NCI-H1092 (cell line): ENCODE results near the gene GALNT7.
"Not testable (repeated sequence)": the region's sequence is repeated elsewhere in the genome, so short reads cannot be mapped to it uniquely, and the experiment has no call there.

ENCODE experiments used
- DNase-seq: peaks from one replicate; lab custom pipeline; 2025; lab: John Stamatoyannopoulos, UW

Gene GALNT7

DNA sequence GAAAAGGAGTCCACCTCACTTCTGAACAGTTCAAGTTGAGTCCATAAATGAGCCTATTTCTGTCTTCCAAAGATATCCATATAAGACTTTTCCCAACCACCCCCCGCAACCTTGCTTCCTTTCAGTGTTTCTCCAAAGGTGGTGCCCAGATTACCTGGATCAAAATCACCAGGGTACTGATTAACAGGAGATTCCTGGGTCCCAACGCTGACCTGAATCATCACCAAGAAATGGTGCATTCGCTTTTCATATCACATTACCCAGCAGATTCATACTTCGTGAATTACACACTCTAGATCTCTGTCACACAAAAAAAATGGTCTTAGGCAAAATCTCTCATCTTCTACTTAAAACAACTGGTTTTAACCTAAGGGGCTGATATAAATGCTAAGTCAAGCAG is 2.1 kb upstream of the GALNT7 start:
- DNase-seq: no peak

DNA sequence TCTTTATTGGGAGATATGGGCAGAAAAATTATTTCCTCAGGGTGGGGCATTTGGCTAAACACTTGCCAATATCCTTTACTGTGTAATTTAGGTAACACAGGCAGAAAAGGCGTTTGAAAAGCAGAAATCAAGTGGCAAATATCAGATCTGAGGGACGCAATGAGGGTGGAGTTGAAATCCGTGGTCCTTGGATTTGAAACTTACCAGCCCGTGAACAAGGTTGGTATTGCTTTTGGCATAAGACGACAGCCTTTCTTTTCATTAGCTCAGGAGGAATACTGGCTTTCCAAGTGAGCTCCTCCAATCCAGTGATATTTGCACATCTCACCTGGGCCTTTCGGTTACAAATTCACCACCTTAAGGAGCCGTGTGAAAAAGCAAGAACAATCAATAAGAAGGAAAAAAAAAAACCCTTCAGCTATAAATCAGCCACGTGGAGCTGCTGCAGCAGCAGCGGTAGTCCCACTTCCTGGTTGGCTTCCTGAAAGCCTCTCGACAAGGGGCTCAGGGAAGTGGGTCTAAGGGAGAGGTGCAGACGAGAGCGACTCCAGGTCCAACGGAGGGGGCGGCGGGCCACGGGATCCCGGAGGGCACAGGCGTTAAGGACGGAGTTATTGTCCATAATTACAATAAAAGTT is 734 bp upstream of the GALNT7 start:
- DNase-seq: peak; percentile 49

DNA sequence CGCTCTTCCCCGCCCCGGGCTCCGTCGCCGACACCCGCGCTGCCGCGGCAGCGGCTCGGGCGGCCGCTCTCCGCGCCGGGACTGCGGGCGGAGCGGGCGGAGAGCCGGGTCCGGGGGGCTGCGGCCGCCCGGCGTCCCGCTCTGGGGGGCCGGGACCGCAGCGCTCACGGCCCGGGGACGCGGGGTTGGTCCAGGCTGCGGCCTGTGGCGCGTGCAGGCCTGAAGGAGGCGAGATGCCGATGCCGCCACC is 492 bp downstream of the GALNT7 start:
- no peak for DNase-seq

DNA sequence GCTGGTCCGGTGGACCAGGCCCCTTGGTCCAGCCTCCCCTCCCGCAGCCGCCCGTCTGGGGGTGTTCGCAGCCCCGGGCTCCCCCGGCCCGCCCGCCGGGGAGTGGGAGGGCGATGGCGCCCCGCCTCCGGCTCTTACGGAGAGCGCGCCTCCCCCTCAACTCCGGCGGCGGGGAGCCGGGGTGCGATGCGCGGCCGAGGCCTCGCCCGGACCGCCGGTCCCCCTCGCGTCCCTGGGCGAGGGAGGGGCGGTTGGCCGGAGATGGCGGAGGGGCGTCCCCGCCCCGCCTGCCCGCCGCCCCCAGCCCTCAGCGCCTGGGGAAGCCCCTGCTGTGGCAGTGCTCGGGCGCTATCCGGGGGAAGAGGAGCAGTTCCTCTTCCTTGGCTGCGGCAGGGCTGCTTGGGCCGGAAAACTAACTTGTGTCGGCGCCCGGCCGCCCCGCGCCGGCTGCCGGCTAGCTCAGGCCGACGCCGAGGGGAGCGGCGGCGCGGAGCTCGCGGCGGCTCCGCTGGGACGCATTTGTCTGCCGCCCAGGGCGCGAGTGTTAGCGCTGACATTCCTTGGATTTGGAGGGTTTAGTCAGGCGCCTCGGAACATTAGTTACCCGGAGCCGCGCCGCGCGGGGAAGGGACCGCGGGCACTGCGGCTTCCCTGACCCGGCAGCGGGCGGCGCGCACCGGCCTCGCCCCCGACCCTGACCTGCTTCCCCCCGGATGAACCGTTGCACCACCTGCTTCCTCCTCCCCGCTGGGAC is 994 bp downstream of the GALNT7 start:
- peak; percentile 17 for DNase-seq

DNA sequence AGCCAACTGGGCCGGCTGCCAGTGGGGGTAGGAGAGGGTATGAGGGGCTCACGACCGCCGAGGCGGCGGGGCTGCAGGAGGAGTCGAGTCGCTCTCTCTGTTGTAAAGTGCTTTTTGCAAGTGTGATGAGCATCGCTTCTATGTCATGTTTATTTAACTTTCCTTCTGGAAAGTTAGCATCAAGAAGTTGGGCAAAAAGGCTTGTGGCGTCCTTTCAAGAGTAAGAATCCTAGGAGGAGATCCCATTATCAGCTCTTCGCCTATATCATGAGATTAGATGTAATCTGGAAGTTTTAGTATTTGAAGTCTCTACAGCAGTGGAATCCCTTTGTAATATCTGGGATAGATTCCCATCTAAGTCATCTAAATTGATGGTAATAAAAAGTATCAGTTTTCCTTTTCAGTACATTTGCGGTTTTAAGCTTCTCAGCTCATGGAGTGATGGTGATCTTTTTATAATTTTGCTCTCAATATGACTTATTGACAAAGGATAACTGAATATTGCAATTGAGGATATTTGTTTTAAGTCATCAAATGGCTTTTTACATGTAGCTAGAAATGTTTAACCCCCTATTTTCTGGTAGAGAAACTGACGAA is 1.7 kb downstream of the GALNT7 start:
- peak; percentile 40 for DNase-seq

DNA sequence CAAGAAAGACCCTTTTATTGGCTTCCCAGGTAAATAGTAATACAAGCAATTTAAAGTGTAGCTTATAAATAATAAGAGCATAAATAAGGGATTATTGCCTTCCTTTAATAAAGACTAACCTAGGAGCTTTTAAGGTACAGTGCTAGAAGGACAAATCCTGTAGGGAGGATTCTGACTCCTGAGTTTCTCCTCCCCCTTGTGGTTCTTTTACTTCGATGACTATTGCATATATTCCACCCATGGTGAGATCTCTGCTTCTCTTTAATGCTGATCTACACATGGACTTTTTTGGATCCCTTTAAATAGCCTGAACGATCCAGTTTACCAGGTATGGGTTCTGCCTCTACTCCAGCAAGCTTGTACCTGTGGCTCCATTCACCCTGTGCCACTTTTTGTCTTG is 2.5 kb downstream of the GALNT7 start:
- no peak for DNase-seq

DNA sequence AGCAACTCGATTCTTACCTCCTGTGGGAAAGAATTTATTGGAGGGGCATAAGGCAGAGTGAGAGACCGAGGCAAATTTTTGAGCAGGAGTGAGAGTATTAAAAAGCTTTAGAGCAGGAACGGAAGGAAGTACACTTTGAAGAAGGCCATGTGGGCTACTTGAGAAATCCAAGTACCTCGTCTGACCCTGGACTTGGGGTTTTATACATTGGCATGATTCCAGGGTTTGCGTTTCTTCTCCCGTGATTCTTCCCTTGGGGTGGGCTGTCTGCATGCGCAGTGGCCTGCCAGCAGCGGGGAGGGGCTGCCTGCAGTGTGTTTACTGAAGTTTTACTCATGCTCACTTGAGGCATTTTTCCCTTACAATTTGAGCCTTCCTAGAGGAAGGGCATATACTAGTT is 3.4 kb downstream of the GALNT7 start:
- no peak for DNase-seq

DNA sequence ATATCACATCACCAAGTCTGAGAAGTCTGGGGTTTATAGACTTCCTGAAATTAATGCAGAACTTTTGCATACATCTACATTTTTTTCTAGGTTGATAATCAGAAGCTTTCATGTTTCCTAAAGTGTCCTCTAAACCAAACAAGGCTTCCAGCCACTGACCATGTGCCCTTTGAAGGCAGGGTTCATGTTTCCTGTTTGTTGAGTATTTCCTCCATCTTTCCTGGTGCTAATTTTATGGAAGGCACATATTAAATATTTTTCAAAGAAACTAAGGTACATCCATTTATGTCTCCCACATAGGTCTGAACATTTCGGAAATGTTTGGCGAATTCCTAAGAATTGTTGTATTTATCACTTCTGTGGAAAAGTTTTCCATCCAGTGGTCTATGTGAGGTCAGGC is 5.6 kb downstream of the GALNT7 start:
- DNase-seq: no peak

DNA sequence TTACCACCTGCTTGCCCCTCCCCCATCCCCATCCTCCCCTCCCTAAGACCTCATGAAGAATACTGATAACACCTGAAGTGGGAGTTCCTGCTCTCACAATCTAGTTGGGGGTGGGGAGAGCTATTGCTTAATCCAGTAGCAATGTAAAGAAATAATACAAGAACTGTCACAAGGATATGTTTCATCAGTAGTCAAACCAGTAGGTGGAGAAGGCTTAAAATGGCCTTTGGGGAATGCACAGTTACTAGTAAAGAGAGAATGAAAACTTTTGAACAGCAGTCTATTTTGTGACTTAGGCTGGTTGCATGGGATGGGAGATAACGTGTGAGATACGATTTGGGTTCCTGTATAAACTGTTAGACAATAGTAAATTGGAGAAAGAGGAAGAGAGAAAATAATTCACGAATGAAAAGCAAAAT is 6.0 kb downstream of the GALNT7 start:
- no peak for DNase-seq

DNA sequence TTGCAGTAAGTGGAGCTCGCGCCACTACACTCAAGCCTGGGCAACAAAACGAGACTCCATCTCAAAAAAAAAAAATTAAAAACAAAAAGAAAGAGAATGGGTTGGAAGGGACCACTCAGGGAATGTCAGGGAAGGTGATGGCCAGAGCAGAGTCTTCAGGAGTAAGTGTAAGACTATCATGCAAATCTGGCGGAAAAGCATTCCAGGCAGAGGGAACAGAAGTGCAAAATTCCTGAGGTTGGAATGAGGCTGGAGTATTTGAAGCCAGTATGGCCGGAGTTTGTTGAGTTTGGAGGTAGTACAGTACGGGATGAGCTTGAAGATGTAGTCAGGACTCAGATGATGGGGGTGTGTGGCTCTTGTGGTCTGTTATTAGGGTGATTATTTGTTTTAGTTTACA is 7.4 kb downstream of the GALNT7 start:
- DNase-seq: no peak

DNA sequence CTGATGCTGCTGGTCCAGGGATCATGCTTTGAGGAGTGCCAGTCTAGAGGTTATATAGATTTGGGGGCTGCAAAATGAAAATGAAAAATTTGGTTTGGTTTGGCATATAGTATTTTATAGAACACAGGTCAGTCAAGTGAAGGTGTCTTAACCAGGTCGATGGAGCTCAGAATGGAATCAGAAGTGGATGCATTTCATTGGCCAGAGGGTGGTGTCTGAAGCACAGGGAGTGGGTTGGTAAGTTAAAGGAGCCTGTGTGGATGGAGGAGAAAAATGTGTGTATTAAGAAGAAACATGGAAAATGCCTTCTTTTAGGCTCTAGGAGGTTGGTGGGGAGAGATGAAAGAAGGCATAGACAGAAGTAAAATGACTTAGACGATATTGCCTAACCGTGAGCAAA is 8.6 kb downstream of the GALNT7 start:
- DNase-seq: no peak

DNA sequence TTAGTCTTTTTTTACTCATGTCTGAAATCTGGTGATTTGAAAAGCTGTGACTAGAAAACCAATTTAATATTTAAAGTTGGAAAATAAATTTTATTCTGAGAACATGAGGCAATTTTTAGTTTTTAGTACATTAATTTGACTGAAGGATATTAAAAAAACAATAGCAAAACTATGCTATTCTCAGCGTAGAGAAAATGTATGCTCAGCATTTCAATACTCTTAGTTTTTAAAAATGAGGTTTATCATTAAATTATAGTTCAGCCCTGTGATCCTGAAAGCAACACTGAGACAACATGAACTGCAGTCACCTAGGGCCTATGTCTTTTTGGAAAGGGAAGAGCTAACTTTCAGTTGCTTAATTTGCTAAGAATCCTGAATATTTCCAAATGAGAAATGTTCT is 9.5 kb downstream of the GALNT7 start:
- no peak for DNase-seq

GRCh38 chr4:173181848-173182247 is 13.2 kb downstream of the GALNT7 start:
- no peak for DNase-seq

DNA sequence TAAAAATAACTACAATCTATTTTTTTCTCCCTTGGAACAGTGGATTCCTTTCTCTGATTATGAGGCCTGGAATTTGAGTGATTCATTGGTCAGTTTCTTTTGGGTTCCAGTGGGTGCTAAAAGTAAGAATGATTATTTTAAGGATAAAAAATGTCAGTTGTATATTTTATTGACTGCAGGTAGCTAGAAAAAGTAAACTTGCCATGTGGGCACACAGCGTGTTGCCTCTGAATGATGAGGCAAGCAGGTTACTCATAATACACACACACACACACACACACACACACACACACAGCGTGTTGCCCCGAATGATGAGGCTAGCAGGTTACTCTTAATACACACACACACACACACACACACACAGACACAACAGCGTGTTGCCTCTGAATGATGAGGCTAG is 13.8 kb downstream of the GALNT7 start:
- no peak for DNase-seq

GRCh38 chr4:173183659-173184247 is 15.1 kb downstream of the GALNT7 start:
- not testable (repeated sequence) for DNase-seq

- no peak for DNase-seq
Observed at GRCh38 chr4:173185847-173186510, 17.4 kb downstream of the GALNT7 start.

DNA sequence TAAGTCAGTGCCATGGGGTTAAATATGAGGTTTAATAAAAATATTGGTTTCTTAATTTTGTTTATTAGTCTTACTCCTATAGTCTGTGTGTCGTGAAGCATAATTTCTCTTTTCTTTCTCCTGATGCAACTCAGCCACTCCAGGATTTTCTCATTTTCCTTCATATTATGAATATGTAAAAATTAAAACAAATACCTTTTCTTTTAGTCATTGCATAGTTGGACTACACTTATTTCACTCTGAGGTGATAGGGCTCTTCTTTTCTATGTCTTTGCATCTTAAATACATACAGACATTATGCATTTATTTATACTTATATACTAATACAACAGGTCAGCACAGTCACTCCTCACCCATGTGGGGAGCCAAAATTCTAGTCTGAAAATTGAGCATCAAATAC is 19.1 kb downstream of the GALNT7 start:
- DNase-seq: no peak

GRCh38 chr4:173188648-173189047 is 20.0 kb downstream of the GALNT7 start:
- DNase-seq: no peak

DNA sequence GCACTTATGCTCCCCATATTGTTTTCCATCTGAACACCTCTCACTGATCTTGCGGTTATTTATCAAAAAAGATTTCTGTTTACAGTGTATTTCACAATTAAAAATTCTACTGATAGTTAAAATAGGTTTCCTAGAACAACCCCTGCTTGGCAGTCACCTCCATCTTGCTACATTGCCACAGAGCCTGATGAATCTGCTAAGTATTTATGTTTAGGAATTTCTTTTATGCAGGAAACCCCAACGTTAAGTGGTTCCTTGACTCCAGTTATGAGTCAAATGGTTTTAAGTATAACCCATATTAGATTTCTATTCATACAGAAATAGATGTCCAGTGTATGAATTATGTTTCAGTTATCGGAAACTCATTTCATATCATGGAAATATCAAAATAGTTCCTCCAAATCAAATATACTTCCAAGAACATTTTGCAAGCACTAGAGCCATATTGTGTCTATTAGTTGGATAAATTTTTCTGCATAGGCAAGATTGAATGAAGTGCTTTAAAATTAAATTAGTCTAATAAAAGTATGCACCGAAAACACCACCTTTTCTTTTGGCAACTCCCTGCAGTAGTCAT is 20.6 kb downstream of the GALNT7 start:
- DNase-seq: no peak

GRCh38 chr4:173191623-173192041 is 23.0 kb downstream of the GALNT7 start:
- DNase-seq: no peak

GRCh38 chr4:173192375-173193162 is 24.0 kb downstream of the GALNT7 start:
- DNase-seq: no peak

DNA sequence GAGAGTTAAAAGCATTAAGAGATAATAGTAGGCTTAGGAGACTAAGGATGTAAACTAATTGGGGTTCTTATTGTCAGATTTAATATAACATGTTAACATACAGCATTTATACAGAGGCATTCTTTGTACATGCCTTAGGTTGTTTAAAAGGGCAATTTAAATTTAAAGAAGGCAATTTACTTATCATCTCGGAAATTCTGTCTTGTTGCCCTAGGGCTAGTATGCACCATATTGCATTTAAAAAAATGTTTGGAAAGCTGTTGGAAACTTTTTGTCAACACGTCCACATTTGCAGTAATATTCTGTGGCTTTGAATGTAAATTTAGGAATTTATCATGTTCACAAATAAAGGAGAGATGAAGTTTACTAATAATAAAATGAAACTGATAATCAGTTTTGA is 25.5 kb downstream of the GALNT7 start:
- no peak for DNase-seq
